Measurements from ENCODE around the gene KCTD17. TPM values are rescaled to one million over a fixed set of nuclear protein-coding genes. Genes with fewer than 3 reads are reported as not detected.

Gene KCTD17
- total RNA-seq, 1 experiment from 2014 or later: 12.5 TPM

GRCh38 chr22:37082251-37082873 lies 30.8 kb downstream of the KCTD17 start:
- H3K27me3 ChIP-seq: no peaks in the 10 kb centered on the region
- no peak for DNase-seq
- H3K9me3 ChIP-seq (replicated peaks): no peaks in the 10 kb centered on the region
- H3K36me3 ChIP-seq: no peaks in the 10 kb centered on the region
- no peak overlapping the region for H3K4me3 ChIP-seq
- H3K27ac ChIP-seq: no peak overlapping the region
- H3K4me1 ChIP-seq: no peaks in the 10 kb centered on the region

- Histone ChIP-seq H3K4me1 (no peaks in the 10 kb centered on the region), H3K27me3 (no peaks in the 10 kb centered on the region), H3K9me3 (replicated peaks) (no peaks in the 10 kb centered on the region), H3K4me3 (no peak overlapping the region), H3K36me3 (no peaks in the 10 kb centered on the region), H3K27ac (no peak overlapping the region)
- no peak for DNase-seq
Measured at GRCh38 chr22:37083914-37084313, 32.4 kb downstream of the KCTD17 start.

DNA sequence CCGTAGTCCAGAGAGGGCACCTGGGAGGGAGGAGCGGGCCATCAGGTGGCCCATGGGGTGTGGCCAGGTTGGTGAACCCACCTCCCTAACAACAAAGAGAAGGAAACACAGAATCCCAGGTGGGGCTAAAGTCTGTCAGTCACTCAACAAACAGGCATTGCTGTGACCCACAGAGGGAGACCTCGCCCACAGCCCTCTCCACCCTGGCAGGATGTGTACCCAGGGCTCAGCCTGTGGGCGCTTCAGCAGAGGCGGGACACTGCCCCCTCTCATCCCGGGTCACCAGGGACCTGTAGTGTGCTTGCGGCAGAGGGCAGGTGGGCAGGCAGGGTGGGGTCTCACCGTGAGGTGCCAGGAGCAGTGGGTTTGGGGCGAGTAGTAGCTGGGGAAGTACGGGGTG lies 32.8 kb downstream of the KCTD17 start:
- no peak overlapping the region for H3K27ac ChIP-seq
- H3K27me3 ChIP-seq: no peaks in the 10 kb centered on the region
- no peak for DNase-seq
- H3K4me1 ChIP-seq: no peaks in the 10 kb centered on the region
- no peaks in the 10 kb centered on the region for H3K9me3 ChIP-seq (replicated peaks)
- no peak overlapping the region for H3K4me3 ChIP-seq
- H3K36me3 ChIP-seq: no peaks in the 10 kb centered on the region

GRCh38 chr22:37086184-37086583 lies 34.6 kb downstream of the KCTD17 start:
- no peaks in the 10 kb centered on the region for H3K36me3 ChIP-seq
- no peaks in the 10 kb centered on the region for H3K27me3 ChIP-seq
- no peak overlapping the region for H3K27ac ChIP-seq
- DNase-seq: no peak
- H3K4me3 ChIP-seq: no peak overlapping the region
- H3K9me3 ChIP-seq (replicated peaks): no peaks in the 10 kb centered on the region
- no peaks in the 10 kb centered on the region for H3K4me1 ChIP-seq

GRCh38 chr22:37088108-37088605 lies 36.6 kb downstream of the KCTD17 start:
- no peak overlapping the region for H3K27ac ChIP-seq
- H3K36me3 ChIP-seq: no peaks in the 10 kb centered on the region
- H3K4me3 ChIP-seq: no peak overlapping the region
- H3K4me1 ChIP-seq: no peaks in the 10 kb centered on the region
- H3K27me3 ChIP-seq: no peaks in the 10 kb centered on the region
- DNase-seq: no peak
- no peaks in the 10 kb centered on the region for H3K9me3 ChIP-seq (replicated peaks)

DNA sequence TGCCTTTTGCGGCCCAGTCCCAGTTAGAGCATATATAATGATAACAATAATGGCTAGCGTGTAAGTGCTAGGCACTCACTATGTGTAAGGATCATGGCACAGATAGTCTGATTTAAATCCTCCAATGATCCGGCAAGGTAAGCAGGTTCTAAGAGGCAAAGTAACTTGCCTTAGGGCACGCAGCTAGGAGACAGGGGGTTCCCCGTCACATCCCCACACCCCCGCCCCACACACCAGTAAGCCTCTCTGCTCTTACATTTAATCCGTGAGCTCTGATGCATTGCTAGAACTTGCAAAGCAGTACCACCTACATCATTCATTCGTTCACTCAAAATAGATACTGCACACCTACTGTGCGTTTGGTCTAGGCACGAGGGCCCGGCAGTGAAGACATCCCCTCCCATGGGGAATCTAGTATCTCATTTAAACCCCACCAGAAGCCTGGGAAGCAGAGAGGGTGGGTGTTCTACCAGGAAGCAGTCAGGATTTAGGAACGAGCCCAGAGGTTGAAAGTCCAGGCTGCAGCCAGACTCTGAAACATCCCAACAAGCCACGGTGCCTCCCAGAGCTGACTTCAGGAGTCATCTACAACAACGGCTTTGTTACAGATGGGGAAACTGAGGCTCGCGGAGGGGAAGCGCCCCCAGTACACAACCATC lies 37.3 kb downstream of the KCTD17 start:
- H3K4me3 ChIP-seq: no peak overlapping the region
- H3K36me3 ChIP-seq: no peaks in the 10 kb centered on the region
- DNase-seq: no peak
- no peak overlapping the region for H3K27ac ChIP-seq
- no peaks in the 10 kb centered on the region for H3K9me3 ChIP-seq (replicated peaks)
- no peaks in the 10 kb centered on the region for H3K27me3 ChIP-seq
- no peaks in the 10 kb centered on the region for H3K4me1 ChIP-seq

DNA sequence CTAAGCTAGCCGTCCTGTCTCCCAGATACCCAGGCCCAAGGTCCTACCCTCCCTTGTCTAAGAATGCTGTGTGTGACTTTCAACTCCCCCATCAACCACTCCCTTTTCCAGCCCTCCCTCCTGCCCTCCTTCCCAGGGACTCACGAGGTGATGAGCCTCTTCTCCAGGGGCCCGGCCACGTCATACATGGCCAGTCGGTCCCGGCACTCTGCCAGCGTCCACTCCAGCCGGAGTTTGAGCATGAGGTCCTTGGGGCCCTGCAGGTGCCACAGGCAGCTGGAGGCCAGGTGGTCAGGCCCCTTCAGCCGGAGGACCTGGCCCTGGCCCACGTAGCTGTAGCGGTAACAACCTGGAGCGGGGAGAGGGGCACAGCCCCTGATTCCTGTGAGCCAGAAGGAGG lies 37.9 kb downstream of the KCTD17 start:
- Histone ChIP-seq H3K4me1 (no peaks in the 10 kb centered on the region), H3K27me3 (peaks cover 4% of the 10 kb centered on the region; the same call in 1 of the 2 replicates), H3K36me3 (no peaks in the 10 kb centered on the region), H3K9me3 (replicated peaks) (no peaks in the 10 kb centered on the region), H3K4me3 (no peak overlapping the region), H3K27ac (no peak overlapping the region)
- no peak for DNase-seq

DNA sequence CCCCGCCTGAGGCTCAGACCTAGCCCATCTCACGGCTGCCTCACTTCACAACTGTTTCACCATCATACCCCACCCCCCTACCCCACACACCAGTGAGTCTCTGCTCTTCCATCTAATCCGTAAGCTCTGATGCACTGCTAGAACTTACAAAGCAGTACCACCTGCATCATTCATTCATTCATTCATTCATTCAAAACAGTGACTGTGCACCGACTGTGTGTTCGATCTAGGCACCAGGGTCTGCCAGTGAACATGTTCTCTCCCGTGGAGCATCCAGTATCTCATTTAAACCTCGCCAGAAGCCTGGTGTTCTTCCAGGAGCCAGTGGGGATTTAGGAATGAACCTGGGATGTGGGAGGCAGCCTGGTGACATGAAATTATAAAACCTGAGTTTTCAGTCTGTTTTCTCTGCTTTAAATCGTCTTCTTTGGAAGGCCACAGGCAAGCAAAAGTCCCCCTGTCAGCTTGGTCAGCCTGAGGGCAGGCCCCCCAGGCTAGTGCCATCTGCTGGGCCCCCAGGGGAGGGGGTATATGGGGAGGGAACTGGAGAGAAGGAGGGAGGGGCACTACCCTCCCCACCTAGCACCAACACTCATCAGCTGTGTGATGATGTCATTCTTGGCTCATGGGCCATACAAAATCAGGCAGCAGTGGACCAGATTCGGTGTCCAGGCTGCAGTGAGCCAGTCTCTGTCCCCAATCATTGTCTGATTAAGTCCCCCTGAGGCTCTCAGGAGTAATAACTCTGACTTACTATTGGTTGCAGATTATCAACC lies 39.6 kb downstream of the KCTD17 start:
- H3K4me3 ChIP-seq: no peak overlapping the region
- H3K27ac ChIP-seq: no peak overlapping the region
- DNase-seq: peak in 1 of 2 experiments; percentile 6
- H3K4me1 ChIP-seq: no peaks in the 10 kb centered on the region
- H3K36me3 ChIP-seq: no peaks in the 10 kb centered on the region
- no peaks in the 10 kb centered on the region for H3K9me3 ChIP-seq (replicated peaks)
- H3K27me3 ChIP-seq: peaks cover 4% of the 10 kb centered on the region; the same call in 1 of the 2 replicates

DNA sequence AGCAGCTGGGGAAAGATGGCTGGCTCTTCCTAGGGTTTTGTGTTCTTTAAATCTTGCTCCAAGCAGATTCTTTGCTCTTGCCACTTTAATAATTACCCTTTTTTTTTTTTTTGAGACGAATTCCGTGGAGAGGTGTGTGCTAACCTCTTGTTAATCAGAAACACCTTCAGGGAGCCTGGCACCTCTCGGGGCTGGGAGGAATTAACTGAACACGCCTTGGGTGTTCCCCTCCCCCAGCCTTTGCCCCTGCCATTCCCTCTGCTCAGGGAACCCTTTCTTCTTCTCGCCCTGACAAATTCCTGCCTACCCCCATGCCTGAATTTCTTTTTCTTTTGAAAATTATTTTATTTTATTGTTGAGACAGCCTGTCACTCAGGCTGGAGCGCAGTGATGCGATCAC lies 40.5 kb downstream of the KCTD17 start:
- Histone ChIP-seq H3K27ac (no peak overlapping the region), H3K9me3 (replicated peaks) (no peaks in the 10 kb centered on the region), H3K36me3 (no peaks in the 10 kb centered on the region), H3K27me3 (peaks cover 4% of the 10 kb centered on the region; the same call in 1 of the 2 replicates), H3K4me1 (no peaks in the 10 kb centered on the region), H3K4me3 (no peak overlapping the region)
- no peak for DNase-seq

DNA sequence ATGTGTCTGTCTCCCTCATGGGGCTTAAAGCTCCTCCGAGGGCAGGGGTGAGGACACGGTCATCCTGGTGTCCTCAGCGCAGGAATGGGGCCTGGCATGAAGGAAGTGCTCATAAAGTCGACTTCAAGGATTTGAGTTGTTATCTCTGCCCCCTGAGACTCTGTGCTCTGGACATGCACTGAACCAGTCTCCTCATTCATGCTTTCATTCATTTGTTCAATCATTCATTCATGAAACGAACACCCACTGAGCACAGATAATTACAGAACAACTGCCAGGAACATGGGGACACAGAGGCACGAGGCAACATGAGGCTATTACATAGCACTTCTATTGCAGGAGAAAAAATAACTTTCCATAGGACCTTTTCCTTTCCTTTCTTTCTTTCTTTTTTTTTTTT lies 41.5 kb downstream of the KCTD17 start:
- DNase-seq: no peak
- Histone ChIP-seq H3K9me3 (replicated peaks) (no peaks in the 10 kb centered on the region), H3K4me3 (no peak overlapping the region), H3K4me1 (no peaks in the 10 kb centered on the region), H3K36me3 (no peaks in the 10 kb centered on the region), H3K27ac (no peak overlapping the region), H3K27me3 (peaks cover 4% of the 10 kb centered on the region; the same call in 1 of the 2 replicates)

GRCh38 chr22:37094239-37094638 lies 42.7 kb downstream of the KCTD17 start:
- Histone ChIP-seq H3K36me3 (no peaks in the 10 kb centered on the region), H3K4me3 (no peak overlapping the region), H3K9me3 (replicated peaks) (no peaks in the 10 kb centered on the region), H3K27ac (no peak overlapping the region), H3K27me3 (peaks cover 4% of the 10 kb centered on the region; the same call in 1 of the 2 replicates), H3K4me1 (no peaks in the 10 kb centered on the region)
- DNase-seq: no peak

DNA sequence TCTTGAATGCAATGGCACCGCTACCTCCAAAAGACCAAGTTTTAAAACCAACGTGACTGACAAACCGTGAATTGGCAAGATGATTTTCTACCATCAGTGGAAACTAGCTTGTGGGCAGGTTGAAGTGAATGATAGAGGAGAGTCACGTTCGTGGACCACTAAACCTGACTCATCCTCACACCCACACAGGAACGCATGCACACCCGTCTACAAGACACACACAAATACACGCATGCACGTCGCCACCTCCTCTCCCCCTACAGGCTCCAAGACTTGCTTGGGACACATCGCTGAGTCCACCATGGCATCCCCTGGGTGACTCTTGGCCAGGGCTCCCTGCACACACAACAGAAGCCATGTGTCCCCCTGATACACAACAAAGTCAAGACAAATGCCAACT lies 43.6 kb downstream of the KCTD17 start:
- Histone ChIP-seq H3K4me3 (no peak overlapping the region), H3K36me3 (no peaks in the 10 kb centered on the region), H3K9me3 (replicated peaks) (no peaks in the 10 kb centered on the region), H3K4me1 (no peaks in the 10 kb centered on the region), H3K27me3 (peaks cover 4% of the 10 kb centered on the region; the same call in 1 of the 2 replicates), H3K27ac (no peak overlapping the region)
- DNase-seq: no peak

- H3K9me3 ChIP-seq (replicated peaks): no peaks in the 10 kb centered on the region
- peaks cover 7% of the 10 kb centered on the region; the same call in 1 of the 2 replicates for H3K27me3 ChIP-seq
- no peak overlapping the region for H3K4me3 ChIP-seq
- DNase-seq: no peak
- no peaks in the 10 kb centered on the region for H3K4me1 ChIP-seq
- H3K27ac ChIP-seq: no peak overlapping the region
- H3K36me3 ChIP-seq: no peaks in the 10 kb centered on the region
Measured at GRCh38 chr22:37097346-37097745, 45.8 kb downstream of the KCTD17 start.

DNA sequence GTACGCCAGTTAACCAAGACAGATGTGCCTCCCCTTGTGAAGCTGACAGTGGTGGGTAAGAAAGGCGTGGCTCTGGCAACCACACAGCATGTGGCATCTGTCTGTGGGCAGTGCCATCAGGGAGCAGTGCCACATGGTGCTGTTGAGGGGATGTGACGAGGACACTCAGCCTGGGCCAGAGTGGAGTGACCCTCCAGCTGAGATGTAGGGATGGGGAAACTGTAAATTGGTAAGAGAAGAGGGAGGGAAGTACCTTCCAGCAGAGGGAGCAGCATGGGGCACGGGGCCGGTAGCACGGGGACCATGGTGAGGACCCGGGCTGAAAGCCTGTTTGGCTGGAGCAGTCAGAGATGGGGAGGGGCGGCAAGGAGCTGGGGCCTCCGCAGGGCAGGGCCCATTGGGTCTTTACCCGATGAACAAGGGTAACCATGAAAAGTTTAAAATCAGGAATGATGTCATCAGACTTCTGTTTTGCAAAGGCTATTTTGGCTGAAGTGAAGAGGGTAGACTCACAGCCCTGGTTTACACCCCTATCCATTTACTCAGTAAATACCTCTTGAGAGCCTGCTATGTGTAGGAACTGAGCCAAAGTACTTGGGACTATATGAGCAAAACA lies 47.5 kb downstream of the KCTD17 start:
- DNase-seq: no peak
- H3K4me1 ChIP-seq: no peaks in the 10 kb centered on the region
- no peak overlapping the region for H3K27ac ChIP-seq
- H3K36me3 ChIP-seq: no peaks in the 10 kb centered on the region
- peaks cover 11% of the 10 kb centered on the region for H3K27me3 ChIP-seq
- no peaks in the 10 kb centered on the region for H3K9me3 ChIP-seq (replicated peaks)
- no peak overlapping the region for H3K4me3 ChIP-seq
